ENCODE results near the gene UROC1.

Gene UROC1

DNA sequence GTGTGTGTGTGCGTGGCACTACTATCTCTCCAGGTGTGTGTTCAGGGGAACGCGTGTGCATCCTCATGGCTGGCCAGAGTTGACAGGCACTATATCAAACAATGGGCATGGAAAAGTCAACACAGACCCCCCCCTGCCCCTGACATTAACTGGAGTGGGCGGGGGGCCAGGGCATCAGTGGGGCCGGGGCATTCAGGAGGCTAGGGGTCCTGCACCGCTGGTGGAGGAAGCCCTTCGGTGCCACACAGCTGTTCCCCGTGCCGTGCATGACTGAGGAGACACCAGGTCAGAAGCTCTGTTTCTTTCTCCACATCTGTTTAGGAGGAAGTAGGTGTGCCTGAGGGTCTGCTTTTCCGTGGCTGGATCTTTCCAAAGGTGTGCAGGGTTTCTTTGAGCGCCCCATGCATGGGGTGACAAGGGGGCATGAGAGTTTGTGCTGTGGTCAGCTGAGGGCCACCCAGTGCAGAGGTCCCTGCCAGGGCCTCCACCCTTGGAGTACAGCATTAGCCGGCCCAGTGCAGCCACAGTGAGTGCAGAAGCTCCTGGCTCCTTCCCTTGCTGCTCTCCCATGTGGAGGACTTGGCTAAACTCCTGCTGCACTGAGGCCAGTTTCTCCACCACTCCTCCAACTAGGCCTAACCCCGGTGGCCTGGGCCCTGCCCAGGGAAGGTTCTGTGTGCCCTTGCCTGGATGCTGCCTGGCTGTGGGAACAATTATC, 33.7 kb upstream of the UROC1 start:
- TF ChIP-seq, protein P1, sequence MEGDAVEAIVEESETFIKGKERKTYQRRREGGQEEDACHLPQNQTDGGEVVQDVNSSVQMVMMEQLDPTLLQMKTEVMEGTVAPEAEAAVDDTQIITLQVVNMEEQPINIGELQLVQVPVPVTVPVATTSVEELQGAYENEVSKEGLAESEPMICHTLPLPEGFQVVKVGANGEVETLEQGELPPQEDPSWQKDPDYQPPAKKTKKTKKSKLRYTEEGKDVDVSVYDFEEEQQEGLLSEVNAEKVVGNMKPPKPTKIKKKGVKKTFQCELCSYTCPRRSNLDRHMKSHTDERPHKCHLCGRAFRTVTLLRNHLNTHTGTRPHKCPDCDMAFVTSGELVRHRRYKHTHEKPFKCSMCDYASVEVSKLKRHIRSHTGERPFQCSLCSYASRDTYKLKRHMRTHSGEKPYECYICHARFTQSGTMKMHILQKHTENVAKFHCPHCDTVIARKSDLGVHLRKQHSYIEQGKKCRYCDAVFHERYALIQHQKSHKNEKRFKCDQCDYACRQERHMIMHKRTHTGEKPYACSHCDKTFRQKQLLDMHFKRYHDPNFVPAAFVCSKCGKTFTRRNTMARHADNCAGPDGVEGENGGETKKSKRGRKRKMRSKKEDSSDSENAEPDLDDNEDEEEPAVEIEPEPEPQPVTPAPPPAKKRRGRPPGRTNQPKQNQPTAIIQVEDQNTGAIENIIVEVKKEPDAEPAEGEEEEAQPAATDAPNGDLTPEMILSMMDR (conservative IDR thresholded peaks at IDR 0.05; ENCODE audit: low read depth, low read length), result no peak

DNA sequence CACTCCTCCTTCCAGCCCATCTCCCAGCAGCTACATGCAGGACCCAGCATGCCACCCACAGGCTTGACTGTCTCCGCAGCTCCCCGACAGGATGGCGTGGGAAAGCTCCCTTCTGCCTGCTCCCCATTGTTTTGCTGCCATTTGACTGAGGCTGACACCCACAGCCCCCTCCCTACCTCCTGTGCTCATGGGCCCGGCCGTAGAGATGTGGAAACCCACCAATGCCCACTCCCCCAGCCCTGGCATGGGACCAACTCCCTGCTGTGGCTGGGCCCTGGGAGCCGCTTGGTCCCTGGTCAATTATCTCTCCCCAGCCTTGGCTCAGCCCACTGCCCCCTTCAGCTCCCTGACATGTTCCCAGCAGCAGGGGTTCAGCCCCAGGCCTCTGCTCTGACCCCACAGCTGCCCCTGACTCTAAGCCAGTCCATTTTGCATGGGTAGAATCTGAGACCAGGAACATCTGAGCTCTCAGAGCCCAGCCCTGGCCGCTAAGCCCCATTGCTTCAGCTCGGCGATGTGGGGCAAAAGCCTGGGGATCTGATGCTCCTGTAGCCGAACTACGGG, 33.0 kb upstream of the UROC1 start:
- no peak for DNase-seq (ENCODE audit: low read depth)
- no peak overlapping the region for H3K4me3 ChIP-seq (ENCODE audit: low read depth, low read length)
- TF ChIP-seq, protein P1 (conservative IDR thresholded peaks at IDR 0.05; ENCODE audit: low read depth, low read length), result no peak

More for the DNA sequence above, 33.7 kb upstream of the UROC1 start:
- DNase-seq (ENCODE audit: low read depth), result no peak
- H3K4me3 ChIP-seq (ENCODE audit: low read depth, low read length), result no peak overlapping the region

DNA sequence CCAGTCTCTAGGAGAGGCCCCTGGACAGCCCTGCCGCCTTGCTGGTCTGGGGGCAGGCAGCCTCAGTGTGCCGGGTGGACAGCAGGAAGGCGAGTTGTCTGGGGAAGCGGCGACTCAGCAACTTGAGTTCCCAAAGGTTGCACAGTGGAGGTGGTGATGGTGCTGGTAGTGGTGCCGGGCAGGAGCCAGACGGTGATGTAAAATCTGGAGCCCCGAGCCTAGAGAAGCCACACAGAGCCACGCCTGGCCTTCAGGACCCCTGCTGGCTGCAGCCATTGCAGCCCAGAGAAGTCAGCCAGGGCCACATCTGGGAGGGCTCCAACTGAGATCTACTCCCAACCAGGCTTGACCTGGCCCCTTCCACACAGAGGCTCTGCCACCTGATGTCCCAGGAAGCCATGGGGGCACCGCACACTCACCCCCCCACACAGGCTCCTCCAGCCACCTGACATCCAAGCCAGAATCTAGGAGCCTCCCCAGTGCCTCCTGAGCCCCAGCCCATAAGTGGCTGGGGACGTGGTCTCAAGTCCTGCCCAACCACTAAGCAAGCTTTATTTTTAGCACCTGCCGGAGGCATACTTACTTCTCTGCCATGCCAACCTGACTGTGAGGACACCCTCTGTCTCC, 32.4 kb upstream of the UROC1 start:
- TF ChIP-seq, protein P1 (conservative IDR thresholded peaks at IDR 0.05; ENCODE audit: low read depth, low read length), result no peak
- DNase-seq (ENCODE audit: low read depth), result no peak
- H3K4me3 ChIP-seq (ENCODE audit: low read depth, low read length), result no peak overlapping the region

DNA sequence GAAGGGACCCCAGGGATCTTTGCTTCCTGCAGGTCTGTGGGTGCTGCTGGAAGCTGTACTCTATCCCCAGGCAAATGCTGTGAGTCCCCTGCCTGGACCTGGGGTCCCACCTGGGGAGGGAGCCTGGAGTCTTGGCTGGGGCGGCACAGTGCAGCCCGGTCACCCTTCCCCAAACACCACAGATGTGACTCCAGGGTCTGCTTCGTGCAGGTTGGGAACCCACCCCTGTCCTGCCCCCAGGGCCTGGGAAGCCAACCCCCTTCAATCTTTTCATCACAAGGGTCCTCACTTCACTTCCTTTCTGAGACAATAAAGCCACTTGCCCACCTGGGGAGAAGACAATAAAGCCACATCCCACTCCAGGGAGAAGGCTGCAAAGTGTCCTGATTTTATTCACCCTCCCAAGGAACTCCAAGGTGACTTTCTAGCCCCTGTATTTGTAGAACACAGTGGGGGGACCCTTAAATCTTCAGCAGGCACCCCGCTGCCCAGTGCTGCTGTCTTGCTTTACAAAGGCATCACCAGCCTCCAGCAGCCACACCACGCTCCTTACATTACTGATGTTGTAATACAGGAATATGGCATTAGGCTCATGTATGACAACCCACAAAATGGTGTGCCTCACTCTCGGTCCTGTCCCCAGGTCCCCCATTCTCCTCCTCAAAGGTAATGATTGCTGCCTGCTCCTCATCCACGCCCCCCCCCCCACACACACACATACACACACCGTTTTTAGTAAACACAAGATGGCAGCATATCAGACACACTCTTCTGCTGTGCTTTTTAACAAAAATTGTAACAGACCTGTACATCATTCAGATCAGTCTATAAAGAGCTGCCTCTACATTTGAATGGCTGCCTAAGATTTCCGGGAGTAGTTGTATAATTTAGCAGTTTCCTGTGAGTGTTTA, 31.2 kb upstream of the UROC1 start:
- H3K4me3 ChIP-seq (ENCODE audit: low read depth, low read length), result no peak overlapping the region
- DNase-seq (ENCODE audit: low read depth), result peak; percentile 13
- TF ChIP-seq, protein P1 (conservative IDR thresholded peaks at IDR 0.05; ENCODE audit: low read depth, low read length), result no peak

DNA sequence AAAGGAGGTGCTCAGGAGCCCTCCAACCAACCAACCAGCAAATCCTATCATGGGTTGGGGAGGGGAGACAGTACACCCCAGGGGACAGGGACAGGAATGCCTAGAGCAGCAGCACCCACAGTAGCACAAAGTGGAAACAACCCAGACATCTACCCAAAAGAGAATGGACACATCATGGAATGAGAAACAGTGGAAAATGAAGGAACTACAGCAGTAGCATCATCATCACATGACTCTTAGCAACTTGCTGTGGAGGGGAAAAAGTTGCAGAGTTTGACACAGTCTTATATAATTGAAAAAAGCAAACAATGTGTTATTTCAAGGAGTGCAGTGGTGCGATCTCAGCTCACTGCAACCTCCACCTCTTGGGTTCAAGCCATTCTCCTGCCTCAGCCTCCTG, 30.1 kb upstream of the UROC1 start:
- TF ChIP-seq, protein P1 (conservative IDR thresholded peaks at IDR 0.05; ENCODE audit: low read depth, low read length), result no peak
- no peak overlapping the region for H3K4me3 ChIP-seq (ENCODE audit: low read depth, low read length)
- peak; percentile 16 for DNase-seq (ENCODE audit: low read depth)

DNA sequence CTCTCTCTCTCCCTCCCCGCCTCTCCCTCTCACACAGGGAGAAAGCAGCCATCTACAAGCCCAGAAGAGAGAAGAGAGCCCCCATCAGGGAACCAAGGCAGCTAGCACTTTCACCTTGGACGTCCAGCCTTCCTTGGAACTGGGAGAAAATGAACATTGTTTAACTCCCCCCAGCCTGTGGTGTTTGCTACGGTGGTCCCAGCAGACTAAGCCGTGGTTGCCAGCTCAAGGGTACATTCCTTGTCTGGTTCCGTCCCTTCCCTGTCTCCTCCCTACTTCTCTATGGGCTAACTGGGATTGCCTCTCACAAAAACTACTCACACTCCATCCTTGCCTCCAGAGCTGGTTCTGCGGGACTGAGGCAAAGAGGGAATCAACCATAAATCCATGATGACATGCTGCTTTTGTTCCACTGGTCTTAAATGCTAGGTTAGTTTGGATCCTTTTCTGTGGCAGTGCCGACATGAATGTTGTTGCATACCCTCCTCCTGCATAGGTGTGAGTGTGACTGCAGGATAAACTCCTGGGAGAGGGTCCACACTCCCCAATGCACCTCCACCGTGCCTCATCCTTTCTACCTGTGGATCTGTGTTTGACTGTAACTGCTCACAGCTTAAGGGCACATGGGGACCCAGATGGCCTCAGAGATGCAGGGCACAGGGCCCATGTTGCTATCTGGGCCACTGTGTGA, 29.1 kb upstream of the UROC1 start:
- TF ChIP-seq, protein P1 (conservative IDR thresholded peaks at IDR 0.05; ENCODE audit: low read depth, low read length), result no peak
- H3K4me3 ChIP-seq (ENCODE audit: low read depth, low read length), result no peak overlapping the region
- DNase-seq (ENCODE audit: low read depth), result no peak
